Astrocyte (in vitro differentiated cells and primary cell): ENCODE measurements around the gene FHIT. TPM values are rescaled to one million over a fixed set of nuclear protein-coding genes. Genes with fewer than 3 reads are reported as not detected.

Experiments
- DNase-seq: peaks from one replicate; pipeline ENCODE4 v3.0.0-alpha.2; 2010; ENCODE audit warnings: low read depth
- FAIRE-seq: peaks from 2 replicates; lab custom pipeline; 2011; peaks lifted over from hg19 to GRCh38; lab: Jason Lieb, UNC
- H2AFZ ChIP-seq: 2 replicates; pipeline ENCODE4 v1.6.0; 2012; ENCODE audit warnings: low read depth, low read length, inconsistent platforms
- H3K27ac ChIP-seq: 2 replicates; pipeline ENCODE4 v1.5.1; 2011; ENCODE audit warnings: low read depth, low read length, inconsistent platforms
- H3K27me3 ChIP-seq: 2 replicates; pipeline ENCODE4 v1.6.0; 2011; ENCODE audit warnings: low read length, inconsistent platforms; ENCODE audit not compliant: insufficient read depth
- H3K36me3 ChIP-seq: 2 replicates; pipeline ENCODE4 v1.5.1; 2011; ENCODE audit warnings: low read length, inconsistent platforms; ENCODE audit not compliant: insufficient read depth
- H3K4me1 ChIP-seq: 2 replicates; pipeline ENCODE4 v1.5.1; 2011; ENCODE audit warnings: low read length, inconsistent platforms; ENCODE audit not compliant: insufficient read depth
- H3K4me2 ChIP-seq: 2 replicates; pipeline ENCODE4 v1.6.0; 2012; ENCODE audit warnings: low read length, inconsistent platforms
- H3K4me3 ChIP-seq: 2 replicates; pipeline ENCODE4 v1.5.1; 2011; ENCODE audit warnings: low read depth, mild to moderate bottlenecking, low read length, inconsistent platforms; ENCODE audit not compliant: insufficient read depth
- H3K79me2 ChIP-seq: 2 replicates; pipeline ENCODE4 v1.6.0; 2012; ENCODE audit warnings: mild to moderate bottlenecking, low read length, inconsistent platforms; ENCODE audit not compliant: insufficient read depth
- H3K9ac ChIP-seq: 2 replicates; pipeline ENCODE4 v1.6.0; 2012; ENCODE audit warnings: mild to moderate bottlenecking, low read length, inconsistent platforms
- H3K9me3 ChIP-seq: 2 replicates; pipeline ENCODE4 v1.5.1; 2012; ENCODE audit warnings: low read depth, mild to moderate bottlenecking, low read length, inconsistent platforms; ENCODE audit not compliant: insufficient read depth
- H4K20me1 ChIP-seq: 2 replicates; pipeline ENCODE4 v1.6.0; 2012; ENCODE audit warnings: low read length, inconsistent platforms; ENCODE audit not compliant: insufficient read depth
- H3K27ac Mint-ChIP-seq: one replicate; pipeline ENCODE4 v1.8.0; 2021; ENCODE audit warnings: mild to moderate bottlenecking, mixed read lengths; ENCODE audit not compliant: unreplicated experiment
- H3K27me3 Mint-ChIP-seq: one replicate; pipeline ENCODE4 v1.8.0; 2021; ENCODE audit warnings: low read depth, mixed read lengths; ENCODE audit not compliant: unreplicated experiment
- H3K36me3 Mint-ChIP-seq: one replicate; pipeline ENCODE4 v1.8.0; 2021; ENCODE audit warnings: low read depth, mixed read lengths; ENCODE audit not compliant: unreplicated experiment
- H3K4me1 Mint-ChIP-seq: one replicate; pipeline ENCODE4 v1.8.0; 2021; ENCODE audit warnings: low read depth, mixed read lengths; ENCODE audit not compliant: unreplicated experiment
- H3K4me3 Mint-ChIP-seq: one replicate; pipeline ENCODE4 v1.8.0; 2021; ENCODE audit warnings: mild to moderate bottlenecking, moderate library complexity, mixed read lengths; ENCODE audit not compliant: unreplicated experiment
- H3K9me3 Mint-ChIP-seq: one replicate; pipeline ENCODE4 v1.8.0; 2021; ENCODE audit warnings: mild to moderate bottlenecking, mixed read lengths; ENCODE audit not compliant: unreplicated experiment
- EZH2 ChIP-seq: IDR thresholded peaks from 2 replicates; pipeline ENCODE4 v1.6.1; 2012; ENCODE audit warnings: mild to moderate bottlenecking, low read length, inconsistent platforms; ENCODE audit not compliant: insufficient read depth
- total RNA-seq: library from RNA; stranded (reverse); gene quantifications from 2 replicates; pipeline ENCODE4 v1.2.1, GENCODE V29; 2021
- TF ChIP-seq, protein P1 (sequence below): IDR thresholded peaks from 2 replicates; pipeline ENCODE4 v1.5.1; 2011; ENCODE audit warnings: low read depth, mild to moderate bottlenecking, inconsistent platforms, low read length, moderate library complexity; ENCODE audit not compliant: insufficient read depth

FHIT gene
- total RNA-seq, 1 donor from 2014 or later: 6.7 TPM

DNA sequence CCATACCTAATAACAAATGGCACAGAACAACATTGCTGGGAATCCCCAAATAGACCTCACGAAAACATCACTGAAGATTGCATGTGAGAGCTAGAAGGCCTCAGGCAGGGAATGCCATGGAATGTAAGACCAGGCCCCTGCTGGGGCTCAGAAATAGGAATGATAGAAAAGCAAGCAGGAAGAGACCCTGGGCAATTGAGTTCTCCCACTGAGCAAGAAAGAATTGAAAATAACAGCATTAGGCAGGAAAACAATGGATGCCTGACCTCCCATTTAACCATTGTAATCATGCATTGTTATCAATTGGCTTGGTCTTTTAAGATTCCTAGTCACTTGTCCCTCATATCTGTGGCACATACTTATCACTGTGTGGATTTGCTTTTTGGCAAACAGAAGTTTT is 581.6 kb downstream of the FHIT start:
- Mint-ChIP-seq H3K36me3 (no peaks in the 10 kb centered on the region), H3K4me3 (no peak overlapping the region), H3K9me3 (peaks cover 4% of the 10 kb centered on the region), H3K27ac (no peak overlapping the region), H3K27me3 (no peaks in the 10 kb centered on the region), H3K4me1 (no peaks in the 10 kb centered on the region)
- Histone ChIP-seq H3K4me3 (no peak overlapping the region), H2AFZ (no peak overlapping the region), H3K27ac (no peak overlapping the region), H3K4me2 (no peak overlapping the region), H4K20me1 (no peaks in the 10 kb centered on the region), H3K36me3 (no peaks in the 10 kb centered on the region), H3K9me3 (no peaks in the 10 kb centered on the region), H3K4me1 (no peaks in the 10 kb centered on the region), H3K79me2 (no peaks in the 10 kb centered on the region), H3K9ac (no peak overlapping the region), H3K27me3 (no peaks in the 10 kb centered on the region)
- no peak for TF ChIP-seq EZH2
- TF ChIP-seq, protein P1, sequence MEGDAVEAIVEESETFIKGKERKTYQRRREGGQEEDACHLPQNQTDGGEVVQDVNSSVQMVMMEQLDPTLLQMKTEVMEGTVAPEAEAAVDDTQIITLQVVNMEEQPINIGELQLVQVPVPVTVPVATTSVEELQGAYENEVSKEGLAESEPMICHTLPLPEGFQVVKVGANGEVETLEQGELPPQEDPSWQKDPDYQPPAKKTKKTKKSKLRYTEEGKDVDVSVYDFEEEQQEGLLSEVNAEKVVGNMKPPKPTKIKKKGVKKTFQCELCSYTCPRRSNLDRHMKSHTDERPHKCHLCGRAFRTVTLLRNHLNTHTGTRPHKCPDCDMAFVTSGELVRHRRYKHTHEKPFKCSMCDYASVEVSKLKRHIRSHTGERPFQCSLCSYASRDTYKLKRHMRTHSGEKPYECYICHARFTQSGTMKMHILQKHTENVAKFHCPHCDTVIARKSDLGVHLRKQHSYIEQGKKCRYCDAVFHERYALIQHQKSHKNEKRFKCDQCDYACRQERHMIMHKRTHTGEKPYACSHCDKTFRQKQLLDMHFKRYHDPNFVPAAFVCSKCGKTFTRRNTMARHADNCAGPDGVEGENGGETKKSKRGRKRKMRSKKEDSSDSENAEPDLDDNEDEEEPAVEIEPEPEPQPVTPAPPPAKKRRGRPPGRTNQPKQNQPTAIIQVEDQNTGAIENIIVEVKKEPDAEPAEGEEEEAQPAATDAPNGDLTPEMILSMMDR: no peak
- no peak for FAIRE-seq
- no peak for DNase-seq

DNA sequence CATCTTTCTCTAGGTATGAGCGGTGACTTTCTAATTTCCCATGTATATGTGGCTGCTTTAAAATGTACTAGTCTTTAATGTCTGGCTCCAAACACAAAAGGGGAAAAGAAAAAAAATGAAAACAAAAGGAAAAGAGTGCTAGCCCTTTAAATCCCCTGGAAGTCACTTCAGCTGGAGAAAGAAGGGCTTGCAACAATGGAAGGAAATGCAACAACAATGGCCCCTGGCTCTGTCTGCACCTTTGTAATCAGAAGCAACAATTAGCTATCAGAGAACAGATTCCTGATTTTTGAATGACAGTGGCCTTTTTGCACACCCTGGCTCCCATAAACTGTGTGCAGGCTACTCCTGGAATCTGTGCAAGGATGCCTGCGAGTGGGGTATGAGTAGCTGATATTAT is 591.2 kb downstream of the FHIT start:
- Mint-ChIP-seq H3K4me1 (no peaks in the 10 kb centered on the region), H3K36me3 (no peaks in the 10 kb centered on the region), H3K27ac (no peak overlapping the region), H3K9me3 (peaks cover 2% of the 10 kb centered on the region), H3K27me3 (no peaks in the 10 kb centered on the region), H3K4me3 (no peak overlapping the region)
- TF ChIP-seq, protein P1: no peak
- no peak for TF ChIP-seq EZH2
- Histone ChIP-seq H3K4me2 (no peak overlapping the region), H3K9me3 (no peaks in the 10 kb centered on the region), H3K27ac (no peak overlapping the region), H3K27me3 (no peaks in the 10 kb centered on the region), H3K79me2 (no peaks in the 10 kb centered on the region), H3K9ac (no peak overlapping the region), H4K20me1 (no peaks in the 10 kb centered on the region), H3K4me3 (no peak overlapping the region), H2AFZ (no peak overlapping the region), H3K4me1 (no peaks in the 10 kb centered on the region), H3K36me3 (no peaks in the 10 kb centered on the region)
- FAIRE-seq (no peak), DNase-seq (no peak)

DNA sequence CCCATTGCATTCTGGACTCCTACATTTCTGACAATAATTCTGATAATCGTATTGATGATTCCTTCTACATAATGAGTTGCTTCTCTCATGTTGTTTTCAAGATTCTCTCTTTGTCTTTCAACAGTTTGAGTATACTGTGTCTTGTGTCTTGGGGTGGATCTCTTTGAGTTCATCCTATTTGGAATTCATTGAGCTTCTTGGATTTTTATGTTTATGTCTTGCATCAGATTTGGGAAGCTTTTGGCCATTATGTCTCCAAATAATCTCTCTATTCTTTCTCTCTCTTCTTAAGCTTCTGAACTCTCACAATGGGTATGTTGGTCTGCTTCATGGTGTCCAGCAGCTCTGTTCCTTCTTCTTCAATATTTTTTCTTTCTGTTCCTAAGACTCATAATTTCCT is 592.2 kb downstream of the FHIT start:
- no peaks in the 10 kb centered on the region for H4K20me1 ChIP-seq
- H3K9ac ChIP-seq: no peak overlapping the region
- no peaks in the 10 kb centered on the region for H3K79me2 ChIP-seq
- H3K4me1 Mint-ChIP-seq: no peaks in the 10 kb centered on the region
- H2AFZ ChIP-seq: no peak overlapping the region
- H3K27ac ChIP-seq: no peak overlapping the region
- H3K4me1 ChIP-seq: no peaks in the 10 kb centered on the region
- H3K36me3 Mint-ChIP-seq: no peaks in the 10 kb centered on the region
- no peak for TF ChIP-seq EZH2
- TF ChIP-seq, protein P1: no peak
- no peaks in the 10 kb centered on the region for H3K36me3 ChIP-seq
- no peaks in the 10 kb centered on the region for H3K27me3 Mint-ChIP-seq
- no peak for FAIRE-seq
- no peaks in the 10 kb centered on the region for H3K27me3 ChIP-seq
- no peak overlapping the region for H3K4me3 ChIP-seq
- H3K9me3 ChIP-seq: no peaks in the 10 kb centered on the region
- no peak overlapping the region for H3K27ac Mint-ChIP-seq
- H3K9me3 Mint-ChIP-seq: peaks cover 2% of the 10 kb centered on the region
- DNase-seq: no peak
- H3K4me2 ChIP-seq: no peak overlapping the region
- no peak overlapping the region for H3K4me3 Mint-ChIP-seq
